HG03378 (cell line): ENCODE results near the gene HOMER1.
"Not testable (repeated sequence)": the region's sequence is repeated elsewhere in the genome, so short reads cannot be mapped to it uniquely, and the experiment has no call there.

ENCODE experiments used
- ATAC-seq: cut with Tn5 transposase; IDR thresholded peaks from one replicate; pipeline ENCODE4 v1.9.1; 2021; ENCODE audit warnings: mild to moderate bottlenecking, moderate library complexity; ENCODE audit not compliant: unreplicated experiment

Gene HOMER1

DNA sequence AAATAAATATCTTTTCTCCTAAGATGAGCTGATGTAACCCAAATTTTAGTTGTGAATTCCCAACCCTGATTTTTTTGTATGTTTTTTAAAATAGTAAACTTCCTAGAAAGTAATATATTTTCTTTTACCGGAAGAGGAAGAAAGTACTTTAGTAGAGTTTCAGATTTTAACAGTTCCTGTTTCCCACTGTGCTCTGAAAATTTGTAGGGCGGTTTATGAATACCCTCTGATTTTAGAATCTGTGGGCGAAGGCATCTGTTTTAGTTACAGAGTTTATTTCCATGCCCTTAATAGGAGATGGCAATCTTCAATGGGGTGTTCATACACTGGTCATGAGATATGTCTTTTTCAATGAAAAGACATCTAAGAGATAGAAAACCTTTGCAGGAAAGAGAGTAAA is 3.7 kb upstream of the HOMER1 start:
- ATAC-seq: no peak

DNA sequence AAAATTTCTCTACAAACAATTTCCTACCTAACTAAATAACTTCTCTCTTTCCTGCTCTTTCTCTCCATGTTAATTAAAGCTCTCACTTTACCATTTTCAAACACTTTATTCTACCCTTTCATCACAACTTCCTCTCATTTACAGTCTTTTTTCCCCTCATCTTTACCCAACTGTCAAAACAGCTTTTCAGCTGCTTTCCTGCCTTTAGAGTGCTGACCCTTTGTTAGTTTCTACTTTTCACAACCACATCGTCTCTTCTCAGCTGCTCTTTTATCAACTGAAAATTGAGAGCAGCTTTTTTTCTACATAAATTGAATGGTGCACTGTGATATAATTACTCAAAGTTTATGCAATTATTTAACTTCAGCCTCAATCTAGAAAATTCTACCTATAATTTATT is 3.1 kb upstream of the HOMER1 start:
- no peak for ATAC-seq

DNA sequence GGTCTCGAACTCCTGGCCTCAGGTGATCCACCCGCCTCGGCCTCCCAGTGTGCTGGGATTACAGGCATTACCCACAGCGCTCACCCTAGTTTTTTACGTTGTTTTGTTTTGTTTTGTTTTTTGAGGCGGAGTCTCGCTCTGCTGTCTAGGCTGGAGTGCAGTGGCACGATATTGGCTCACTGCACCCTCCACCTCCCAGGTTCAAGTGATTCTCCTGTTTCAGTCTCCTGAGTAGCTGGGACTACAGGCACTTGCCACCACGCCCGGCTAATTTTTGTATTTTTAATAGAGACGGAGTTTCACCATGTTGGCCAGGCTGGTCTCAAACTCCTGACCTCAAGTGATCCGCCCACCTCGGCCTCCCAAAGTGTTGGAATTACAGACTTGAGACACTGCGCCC is 2.4 kb upstream of the HOMER1 start:
- ATAC-seq: not testable (repeated sequence)

DNA sequence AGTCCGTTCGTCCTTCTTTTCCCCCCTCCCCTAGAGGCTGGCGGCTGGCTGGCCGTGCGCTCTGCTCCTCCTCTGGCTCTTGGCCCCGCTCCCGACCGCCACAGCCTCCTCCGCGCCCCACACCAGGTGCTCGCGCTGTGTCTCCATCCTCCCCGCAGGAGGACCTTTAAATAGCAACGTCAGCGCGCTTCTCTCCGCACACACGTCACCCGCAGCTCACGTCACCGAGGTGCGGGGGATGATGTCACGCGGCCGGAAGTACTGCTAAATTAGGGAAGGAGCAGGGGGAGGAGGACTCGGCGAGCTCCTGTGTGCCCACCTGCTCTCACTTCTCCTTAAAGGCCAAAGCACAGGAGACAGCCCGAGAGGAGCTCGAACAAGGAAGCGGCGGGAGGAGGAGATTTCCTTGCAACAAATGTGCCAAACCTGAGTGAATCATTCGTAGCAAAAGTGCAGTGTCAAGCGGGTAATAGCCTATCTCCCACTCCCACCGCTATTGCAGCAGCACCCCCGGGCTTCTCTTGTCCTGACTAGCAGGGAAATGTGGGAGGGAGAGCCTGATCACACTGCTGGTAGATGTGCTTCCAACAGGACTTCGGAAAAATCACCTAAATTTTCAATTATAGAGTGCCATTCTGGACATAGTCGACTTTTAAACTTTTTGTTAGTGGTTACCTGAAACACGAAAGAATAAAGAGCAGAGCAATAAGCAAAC is 614 bp upstream of the HOMER1 start:
- peak; percentile 88 for ATAC-seq

DNA sequence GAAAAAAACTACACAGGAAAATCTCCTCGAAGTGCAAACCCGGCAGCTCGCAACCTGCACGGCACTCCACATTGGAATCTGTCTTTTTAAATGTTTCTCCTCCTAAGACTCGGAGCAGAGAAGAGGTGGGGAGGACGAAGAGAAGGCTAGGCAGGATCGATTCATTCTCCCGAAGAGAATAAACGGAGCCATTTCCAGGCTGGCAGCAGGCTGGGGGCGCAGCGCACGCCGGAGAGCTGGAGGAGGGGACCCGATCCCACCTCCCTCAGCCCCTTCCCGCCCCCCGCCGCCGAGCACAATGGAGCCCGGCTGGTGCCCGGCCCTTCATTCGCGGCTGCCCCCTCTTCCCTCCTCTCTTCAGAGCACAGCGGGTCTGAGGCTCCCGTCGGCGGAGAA is 628 bp downstream of the HOMER1 start:
- ATAC-seq: peak; percentile 7

DNA sequence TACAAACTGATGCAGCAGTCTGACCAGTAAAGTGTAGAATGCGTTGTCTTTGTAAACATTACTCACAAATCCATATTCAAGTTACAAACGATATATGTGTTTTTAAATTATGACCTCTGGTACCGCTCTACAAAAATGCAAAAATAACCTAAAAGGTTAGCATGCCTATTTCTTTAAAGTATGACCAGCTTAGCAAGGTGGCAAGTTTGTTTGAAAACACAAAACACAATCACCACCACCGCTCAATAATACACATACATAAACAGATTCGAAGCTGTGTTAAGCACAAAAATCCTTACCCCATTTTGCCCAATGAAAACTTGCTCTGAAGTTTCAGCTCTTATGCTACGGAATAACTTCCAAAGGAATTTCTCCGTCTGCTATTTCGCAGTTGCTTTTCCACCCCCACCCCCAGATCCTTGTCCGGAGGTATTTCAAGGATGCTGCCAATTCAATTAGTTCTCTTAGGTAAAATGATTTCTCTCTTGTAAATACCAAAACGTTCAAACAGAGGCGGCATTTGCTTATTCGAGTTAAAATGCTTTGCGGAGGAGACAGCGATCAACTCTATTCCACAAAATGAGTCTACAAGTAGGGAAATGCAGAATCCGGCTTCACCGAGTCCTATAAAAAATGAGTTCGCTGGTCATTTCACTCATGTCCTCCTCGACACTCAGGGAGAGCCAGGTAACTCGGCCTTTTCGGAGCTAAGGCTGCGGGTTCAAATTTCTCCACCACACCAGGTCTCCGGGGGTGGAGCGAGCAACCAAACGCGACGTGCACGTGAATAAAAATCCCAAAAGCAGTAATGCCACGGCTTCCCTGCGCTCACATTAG is 1.2 kb downstream of the HOMER1 start:
- ATAC-seq: no peak

DNA sequence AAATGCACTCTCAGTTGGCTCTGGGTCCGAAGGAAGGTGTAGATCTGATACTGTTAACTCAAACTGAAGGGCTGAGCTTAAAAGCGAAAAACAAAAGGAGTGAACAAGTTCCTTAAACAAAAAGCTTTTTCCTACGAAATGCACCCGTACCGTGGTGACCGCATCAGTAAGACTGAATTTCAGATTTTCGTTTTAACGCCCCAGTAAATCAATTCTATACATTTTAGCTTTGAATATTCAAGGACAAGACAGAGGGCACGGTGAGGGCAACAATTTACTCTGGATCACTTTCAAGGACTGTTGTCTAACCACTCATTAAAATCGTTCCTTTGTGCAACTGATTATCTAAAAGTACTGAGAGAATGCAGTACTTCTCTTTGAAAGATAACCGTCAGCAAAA is 1.9 kb downstream of the HOMER1 start:
- no peak for ATAC-seq

DNA sequence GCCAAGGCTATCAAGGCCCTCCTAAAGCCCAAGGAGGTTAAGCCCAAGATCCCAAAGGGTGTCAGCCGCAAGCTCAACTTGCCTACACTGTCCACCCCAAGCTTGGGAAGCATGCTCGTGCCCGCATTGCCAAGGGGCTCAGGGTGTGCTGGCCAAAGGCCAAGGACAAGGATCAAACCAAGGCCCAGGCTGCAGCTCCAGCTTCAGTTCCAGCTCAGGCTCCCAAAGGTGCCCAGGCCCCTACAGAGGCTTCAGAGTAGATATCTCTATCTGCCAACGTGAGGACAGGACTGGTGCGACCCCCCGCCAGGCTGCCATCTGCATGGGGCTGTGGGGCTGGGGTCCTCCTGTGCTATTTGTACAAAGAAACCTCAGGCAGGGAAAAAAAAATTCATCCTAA is 3.3 kb downstream of the HOMER1 start:
- no peak for ATAC-seq

DNA sequence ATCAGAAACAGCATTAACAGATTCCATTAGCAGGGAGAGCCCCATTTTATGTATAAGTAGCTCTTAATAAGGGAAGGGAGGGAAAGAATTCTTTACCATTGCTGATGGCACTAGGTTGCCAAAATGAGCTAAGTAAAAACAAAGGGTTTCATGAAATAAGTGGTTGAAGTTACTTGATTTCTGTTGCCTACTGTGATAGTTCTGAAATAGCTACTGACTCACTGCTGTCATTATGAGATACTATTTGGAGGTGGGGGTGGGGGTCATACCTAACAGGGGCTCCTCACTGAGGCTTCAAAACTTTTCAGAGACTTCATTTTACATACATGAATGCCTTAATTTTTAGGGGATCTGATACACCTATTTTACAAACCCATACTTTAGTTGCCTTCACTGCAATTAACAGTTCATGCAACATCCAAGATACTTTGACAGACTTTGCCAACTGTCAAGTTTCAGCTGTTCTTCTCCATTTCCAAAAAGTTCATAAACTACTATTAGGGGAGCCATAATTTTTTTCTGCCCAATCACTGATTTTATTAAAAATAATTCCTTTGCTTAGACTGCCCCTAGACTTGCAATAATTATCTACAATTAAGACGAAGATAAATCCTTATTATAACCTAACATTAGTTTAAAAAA is 4.6 kb downstream of the HOMER1 start:
- ATAC-seq: no peak

DNA sequence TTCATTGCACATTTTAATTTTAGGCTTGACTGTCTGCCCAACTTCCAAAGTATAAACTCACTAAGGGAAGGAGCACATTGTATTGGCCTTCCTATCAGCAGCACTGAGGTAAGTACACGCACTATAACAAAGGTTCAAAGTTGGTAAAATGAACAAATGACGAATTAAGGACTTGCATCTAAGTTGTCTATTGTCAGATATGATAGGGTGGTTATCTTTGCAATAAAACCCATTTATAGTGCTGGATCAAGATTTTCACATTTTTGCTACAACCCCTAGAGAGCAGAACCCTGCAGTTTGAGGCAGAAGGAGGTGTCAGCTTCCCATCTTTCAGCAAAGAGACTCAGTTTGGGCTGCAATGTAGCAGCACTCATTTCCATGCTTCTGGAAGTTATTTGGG is 5.1 kb downstream of the HOMER1 start:
- no peak for ATAC-seq

DNA sequence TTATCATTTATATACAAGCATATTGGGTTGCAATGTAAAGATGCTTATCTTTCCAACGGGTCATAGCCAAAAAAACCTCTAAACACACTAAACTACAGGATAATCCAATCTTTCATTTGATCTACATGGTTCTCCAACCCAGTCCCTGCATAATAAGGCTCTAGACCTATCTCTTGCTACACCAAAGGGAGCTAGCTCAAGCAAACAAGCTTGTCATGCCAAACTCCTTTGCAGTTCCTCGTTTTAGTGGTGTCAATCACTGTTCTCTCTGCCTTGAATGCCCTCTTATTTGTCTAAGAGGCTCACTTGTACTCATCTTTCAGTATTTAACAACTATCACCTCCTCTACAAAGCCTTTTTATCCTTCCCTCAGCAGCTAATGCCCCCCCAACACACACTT is 5.6 kb downstream of the HOMER1 start:
- no peak for ATAC-seq

DNA sequence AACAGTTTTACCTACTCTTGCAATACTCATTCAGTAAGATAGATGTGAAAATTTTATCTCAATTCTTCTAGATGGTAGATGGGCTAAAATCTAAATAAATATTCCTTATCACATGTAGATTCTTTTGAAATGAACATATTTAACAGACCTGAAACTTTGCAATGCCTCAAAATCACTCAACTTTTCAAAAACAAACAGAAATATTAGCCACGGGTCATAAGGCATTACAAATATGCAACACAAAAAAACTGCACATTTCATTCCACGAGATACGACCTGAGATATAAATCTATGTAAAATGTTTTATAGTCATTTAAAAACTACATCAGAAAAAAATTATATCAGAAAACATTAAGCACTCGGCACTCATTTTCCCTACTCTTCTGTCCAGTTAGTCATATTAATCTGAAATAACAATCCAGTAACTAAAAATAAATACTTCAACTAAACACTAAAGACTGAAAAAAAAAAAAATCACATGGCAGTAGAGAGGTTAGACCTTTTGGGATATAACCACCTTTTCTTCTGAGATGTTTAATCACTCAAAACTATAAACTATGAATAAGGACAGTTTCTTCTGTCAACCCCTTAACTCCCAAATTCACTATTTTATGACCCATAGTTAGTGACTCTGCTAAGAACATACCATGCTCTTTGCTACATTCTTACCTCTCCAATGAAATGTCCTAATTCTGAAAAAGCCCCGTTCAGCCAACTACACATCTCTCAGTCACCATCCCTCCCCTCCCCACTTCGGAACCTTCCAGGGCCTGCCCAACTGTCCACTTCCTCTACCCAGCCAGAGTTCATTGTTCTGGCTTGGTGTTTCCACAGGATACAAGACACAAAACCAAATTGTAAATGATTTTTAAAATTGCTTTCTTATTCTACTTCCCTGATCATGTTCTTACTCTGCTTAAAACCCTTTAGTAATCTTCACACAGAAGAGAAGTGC is 6.4 kb downstream of the HOMER1 start:
- ATAC-seq: no peak

DNA sequence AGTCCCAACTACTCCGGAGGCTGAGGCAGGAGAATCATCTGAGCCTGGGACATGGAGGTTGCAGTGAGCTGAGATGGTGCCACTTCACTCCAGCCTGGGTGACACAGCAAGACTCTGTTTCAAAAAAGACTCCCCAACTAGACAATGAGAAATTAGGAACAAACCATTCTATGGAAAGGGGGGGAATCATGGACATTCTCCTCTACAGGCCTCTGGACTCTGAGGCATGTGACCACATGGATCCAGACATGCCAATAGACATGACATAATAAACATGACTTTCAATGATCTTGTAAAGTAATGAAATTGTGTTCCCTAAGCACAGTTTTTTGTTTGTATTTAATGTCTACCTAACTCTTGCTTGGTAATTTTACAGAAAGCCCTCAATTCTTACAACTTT is 8.8 kb downstream of the HOMER1 start:
- ATAC-seq: no peak

DNA sequence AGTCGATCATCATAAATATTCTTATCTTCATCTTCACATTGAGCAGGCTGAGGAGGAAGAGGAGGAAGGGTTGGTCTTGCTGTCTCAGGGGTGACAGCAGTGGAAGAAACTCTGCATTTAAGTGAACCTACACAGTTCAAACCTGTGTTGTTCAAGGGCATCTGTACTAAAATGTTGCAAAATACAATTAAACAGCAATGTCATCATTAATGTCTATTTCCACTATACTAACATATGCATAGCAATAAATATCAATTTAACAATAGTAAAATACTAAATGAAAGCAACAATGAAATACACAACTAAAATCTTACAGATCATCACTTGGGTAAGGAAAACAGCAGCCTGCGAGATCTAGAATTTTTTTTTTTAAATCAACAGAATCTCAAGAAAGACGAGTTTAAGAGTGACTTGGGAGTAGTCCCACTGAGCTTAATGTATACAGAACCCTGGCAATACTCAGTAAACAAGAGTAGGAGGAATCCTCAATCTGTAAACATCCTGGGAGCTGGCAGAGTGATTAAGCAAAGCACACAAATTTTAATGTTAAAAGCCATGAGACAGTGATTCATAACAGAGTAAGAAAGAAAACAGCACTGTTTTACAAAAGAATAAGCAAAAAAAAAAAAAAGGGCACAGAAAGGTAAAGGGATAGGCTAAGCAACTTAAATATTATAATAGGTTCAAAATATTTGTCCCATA is 10.0 kb downstream of the HOMER1 start:
- no peak for ATAC-seq

DNA sequence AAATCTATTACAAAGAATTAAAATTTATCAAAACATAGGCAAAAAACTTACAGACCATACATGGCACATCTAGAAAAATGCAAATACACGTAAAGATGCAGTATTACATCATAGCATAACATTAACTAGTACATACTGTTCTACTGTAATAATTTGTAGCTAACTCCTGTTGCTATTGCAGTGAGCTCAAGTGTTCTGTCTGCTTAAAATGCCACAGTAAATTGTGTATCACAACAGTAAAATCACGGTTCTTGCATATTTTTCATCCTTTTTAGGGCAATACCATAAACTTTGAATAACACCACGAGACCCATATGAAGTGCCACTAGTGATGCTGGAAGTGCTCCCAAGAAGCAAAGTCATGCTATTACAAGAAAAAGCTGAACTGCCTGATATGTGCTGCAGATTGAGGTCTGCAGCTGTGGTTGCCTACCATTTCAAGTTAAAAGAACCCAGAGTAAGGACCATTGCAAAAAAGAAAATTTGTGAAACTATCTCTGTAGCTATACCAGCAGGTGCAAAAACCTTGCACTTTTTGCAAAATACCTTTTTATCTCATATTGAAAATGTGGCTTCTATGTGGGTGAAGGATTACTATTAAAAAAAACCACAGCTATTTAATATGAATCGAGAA is 14.2 kb downstream of the HOMER1 start:
- no peak for ATAC-seq

DNA sequence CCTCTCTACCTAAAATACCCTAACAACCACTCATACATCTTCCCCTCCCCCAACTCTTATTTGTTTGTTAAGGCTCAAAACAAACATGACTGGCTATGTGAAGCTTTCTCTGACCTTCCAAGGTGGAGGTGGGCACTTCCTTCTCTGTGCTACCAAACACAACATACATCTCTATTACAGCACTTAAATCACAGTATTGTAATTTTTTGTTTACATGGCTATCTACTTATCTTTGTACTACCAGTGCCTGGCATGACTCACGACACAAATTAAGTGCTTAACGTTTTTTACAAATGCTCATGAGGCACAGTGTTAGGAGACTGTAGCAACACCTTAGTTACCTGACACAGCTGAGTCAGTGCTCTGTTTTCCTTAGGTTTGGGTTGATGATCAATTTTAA is 18.6 kb downstream of the HOMER1 start:
- no peak for ATAC-seq

DNA sequence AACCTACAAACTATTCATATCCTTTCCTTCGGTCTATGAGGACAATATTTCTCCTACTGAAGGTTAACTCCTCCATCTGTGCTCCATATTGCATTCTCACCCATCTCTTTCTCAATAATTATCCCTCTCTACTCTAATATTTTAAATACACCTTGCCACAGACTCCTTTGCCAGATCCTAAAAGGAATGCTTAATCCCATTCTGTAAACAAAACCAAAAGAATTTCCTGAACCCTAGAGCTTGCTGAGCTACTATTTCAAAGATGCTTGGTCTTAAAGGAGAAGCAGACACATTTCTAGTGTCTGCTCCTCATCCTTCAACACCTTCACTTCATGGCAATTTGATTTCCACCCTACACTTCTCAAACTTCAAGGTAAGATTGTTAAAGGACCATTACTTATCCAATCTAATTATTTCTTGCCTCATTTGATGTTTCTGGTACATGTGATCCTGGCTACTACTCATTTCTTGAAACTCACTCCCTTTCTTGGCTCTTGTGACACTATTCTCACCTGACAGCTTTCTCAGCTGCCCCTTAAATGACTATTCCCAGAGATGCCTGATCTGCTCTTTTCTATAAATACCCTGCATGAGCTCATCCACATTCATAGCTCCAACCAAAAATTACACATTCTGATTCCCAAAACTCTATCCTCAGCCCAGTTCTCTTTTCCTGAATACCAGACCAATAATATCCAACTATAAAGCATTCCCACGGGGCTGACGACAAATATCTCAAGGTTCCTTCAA is 20.2 kb downstream of the HOMER1 start:
- no peak for ATAC-seq

DNA sequence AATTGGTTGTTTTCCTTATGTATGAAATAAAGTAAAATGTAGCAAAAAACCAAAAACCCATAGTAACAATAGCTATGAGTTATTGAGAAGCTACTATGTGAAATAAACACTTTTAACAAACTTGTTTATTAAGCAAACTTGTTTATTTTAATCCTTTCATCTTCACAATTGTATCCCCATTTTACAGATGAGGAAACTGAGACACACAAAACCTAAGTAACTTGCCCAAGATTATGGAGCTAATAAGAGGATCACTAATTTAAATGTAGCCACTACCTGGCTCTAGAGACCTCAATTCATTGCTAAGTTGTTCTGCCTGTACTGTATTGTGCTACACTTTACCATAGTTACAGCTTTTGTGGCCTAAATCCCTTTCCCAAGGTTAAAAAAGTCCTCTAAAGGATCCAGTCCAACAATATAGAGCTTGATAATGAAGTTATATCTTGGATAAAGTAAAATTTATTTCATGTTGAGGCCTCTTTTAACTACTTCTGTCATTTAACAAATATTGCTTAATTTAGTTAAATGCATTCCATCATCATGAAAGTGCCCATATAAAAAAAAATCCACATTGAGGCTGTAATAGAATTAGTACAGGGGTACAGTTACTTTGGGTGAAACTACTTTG is 22.1 kb downstream of the HOMER1 start:
- ATAC-seq: no peak
